H9 (cell line): ENCODE measurements around the gene PLD4. TPM values are rescaled to one million over a fixed set of nuclear protein-coding genes. Genes with fewer than 3 reads are reported as not detected.
"Not testable (repeated sequence)": the region's sequence is repeated elsewhere in the genome, so short reads cannot be mapped to it uniquely, and the experiment has no call there.

Source experiments
- DNase-seq: peaks from one replicate; pipeline ENCODE4 v3.0.0-alpha.2; 2017
- H2AFZ ChIP-seq: one replicate; pipeline ENCODE4 v1.6.1; 2013; ENCODE audit warnings: mild to moderate bottlenecking, low read length, control low read depth, moderate library complexity
- H2AK5ac ChIP-seq: 2 replicates; pipeline ENCODE4 v1.6.1; 2013; ENCODE audit warnings: low read length, control low read depth, mixed read lengths; ENCODE audit not compliant: insufficient read length
- H2BK120ac ChIP-seq: one replicate; pipeline ENCODE4 v1.6.1; 2013; ENCODE audit warnings: low read depth, mild to moderate bottlenecking, low read length, control low read depth, inconsistent platforms; ENCODE audit not compliant: poor library complexity, severe bottlenecking
- H2BK12ac ChIP-seq: 2 replicates; pipeline ENCODE4 v1.6.1; 2013; ENCODE audit warnings: low read length, control low read depth, mixed read lengths, low read depth; ENCODE audit not compliant: insufficient read length
- H2BK15ac ChIP-seq: 2 replicates; pipeline ENCODE4 v1.6.1; 2013; ENCODE audit warnings: low read depth, low read length, control low read depth
- H2BK20ac ChIP-seq: one replicate; pipeline ENCODE4 v1.6.1; 2013; ENCODE audit warnings: low read depth, mild to moderate bottlenecking, low read length, control low read depth, inconsistent platforms; ENCODE audit not compliant: poor library complexity, severe bottlenecking
- H2BK5ac ChIP-seq: 2 replicates; pipeline ENCODE4 v1.6.1; 2013; ENCODE audit warnings: low read length, control low read depth, mixed read lengths; ENCODE audit not compliant: insufficient read length
- H3K14ac ChIP-seq: 2 replicates; pipeline ENCODE4 v1.6.1; 2013; ENCODE audit warnings: low read length, control low read depth; ENCODE audit not compliant: insufficient read depth
- H3K18ac ChIP-seq: 2 replicates; pipeline ENCODE4 v1.6.1; 2013; ENCODE audit warnings: low read depth, mild to moderate bottlenecking, mixed read lengths, low read length, control low read depth; ENCODE audit not compliant: insufficient read length
- H3K23ac ChIP-seq: 2 replicates; pipeline ENCODE4 v1.6.1; 2013; ENCODE audit warnings: low read length, control low read depth, mixed read lengths, low read depth; ENCODE audit not compliant: insufficient read length
- H3K23me2 ChIP-seq: 2 replicates; pipeline ENCODE4 v1.6.1; 2013; ENCODE audit warnings: low read depth, mild to moderate bottlenecking, mixed read lengths, low read length, control low read depth; ENCODE audit not compliant: insufficient read length, poor library complexity, severe bottlenecking
- H3K27ac ChIP-seq: 2 replicates; pipeline ENCODE4 v1.5.1; 2013; ENCODE audit warnings: low read length, control low read depth, mixed read lengths, low read depth; ENCODE audit not compliant: insufficient read length
- H3K27me3 ChIP-seq: 2 replicates; pipeline ENCODE4 v1.6.1; 2013; ENCODE audit warnings: low read length, control low read depth, inconsistent platforms; ENCODE audit not compliant: insufficient read depth
- H3K4ac ChIP-seq: 2 replicates; pipeline ENCODE4 v1.6.1; 2013; ENCODE audit warnings: low read depth, mild to moderate bottlenecking, control low read depth, inconsistent platforms, low read length, moderate library complexity
- H3K4me1 ChIP-seq: 2 replicates; pipeline ENCODE4 v1.6.1; 2013; ENCODE audit warnings: low read length, control low read depth, inconsistent platforms; ENCODE audit not compliant: insufficient read depth
- H3K4me2 ChIP-seq: 2 replicates; pipeline ENCODE4 v1.6.1; 2013; ENCODE audit warnings: low read length, control low read depth, mixed read lengths; ENCODE audit not compliant: insufficient read length, insufficient read depth
- H3K56ac ChIP-seq: 2 replicates; pipeline ENCODE4 v1.6.1; 2013; ENCODE audit warnings: low read depth, mild to moderate bottlenecking, mixed read lengths, low read length, control low read depth; ENCODE audit not compliant: insufficient read length
- H3K79me1 ChIP-seq: 2 replicates; pipeline ENCODE4 v1.6.1; 2013; ENCODE audit warnings: low read depth, mild to moderate bottlenecking, moderate library complexity, low read length, control low read depth, inconsistent platforms; ENCODE audit not compliant: insufficient read depth, poor library complexity, severe bottlenecking
- H3K79me2 ChIP-seq: 2 replicates; pipeline ENCODE4 v1.6.1; 2013; ENCODE audit warnings: low read length, control low read depth, inconsistent platforms; ENCODE audit not compliant: insufficient read depth
- H3K9ac ChIP-seq: 2 replicates; pipeline ENCODE4 v1.6.1; 2013; ENCODE audit warnings: low read length, control low read depth, mixed read lengths; ENCODE audit not compliant: insufficient read length; ENCODE audit errors: extremely low read depth
- H3K9me3 ChIP-seq: one replicate; pipeline ENCODE4 v1.6.1; 2013; ENCODE audit warnings: low read depth, low read length, inconsistent platforms; ENCODE audit not compliant: control insufficient read depth
- H3T11ph ChIP-seq: one replicate; pipeline ENCODE4 v1.6.1; 2013; ENCODE audit warnings: mild to moderate bottlenecking, low read length, control low read depth, inconsistent platforms
- H4K20me1 ChIP-seq: one replicate; pipeline ENCODE4 v1.6.1; 2013; ENCODE audit not compliant: control insufficient read depth, insufficient read length, insufficient read depth
- H4K5ac ChIP-seq: 2 replicates; pipeline ENCODE4 v1.6.1; 2013; ENCODE audit warnings: low read depth, mild to moderate bottlenecking, mixed read lengths, low read length, control low read depth; ENCODE audit not compliant: insufficient read length
- H4K8ac ChIP-seq: replicated peaks from 2 replicates; pipeline ENCODE4 v1.6.1; 2013; ENCODE audit warnings: low read length, control low read depth, mixed read lengths, low read depth; ENCODE audit not compliant: insufficient read length
- H4K91ac ChIP-seq: 2 replicates; pipeline ENCODE4 v1.6.1; 2013; ENCODE audit warnings: low read depth, mild to moderate bottlenecking, moderate library complexity, mixed read lengths, low read length, control low read depth; ENCODE audit not compliant: insufficient read length
- H3K27ac Mint-ChIP-seq, 3 experiments: 2 replicates in 2 of 3; 3 replicates in 1 of 3; pipeline ENCODE4 v1.8.0; 2020 to 2021; ENCODE audit warnings: mixed read lengths in 3 of 3, mild to moderate bottlenecking in 1 of 3, moderate library complexity in 1 of 3
- H3K27me3 Mint-ChIP-seq: 2 replicates; pipeline ENCODE4 v1.8.0; 2021; ENCODE audit warnings: low read depth, mild to moderate bottlenecking, moderate library complexity, mixed read lengths
- H3K36me3 Mint-ChIP-seq, 3 experiments: 2 replicates in 2 of 3; 3 replicates in 1 of 3; pipeline ENCODE4 v1.8.0; 2020 to 2021; ENCODE audit warnings: low read depth in 3 of 3, mixed read lengths in 3 of 3; ENCODE audit not compliant: insufficient read depth in 1 of 3
- H3K4me1 Mint-ChIP-seq, 2 experiments: 2 replicates each; pipeline ENCODE4 v1.8.0; 2020; ENCODE audit warnings: mixed read lengths in 2 of 2
- H3K4me3 Mint-ChIP-seq, 2 experiments: 2 replicates in 1 of 2; 3 replicates in 1 of 2; pipeline ENCODE4 v1.8.0; 2020 to 2021; ENCODE audit warnings: mild to moderate bottlenecking in 2 of 2, mixed read lengths in 2 of 2, moderate library complexity in 1 of 2
- H3K9me3 Mint-ChIP-seq, 2 experiments: 2 replicates in 1 of 2; 3 replicates in 1 of 2; pipeline ENCODE4 v1.8.0; 2020; ENCODE audit warnings: mild to moderate bottlenecking in 2 of 2, mixed read lengths in 2 of 2, moderate library complexity in 1 of 2
- WGBS: extraction: QIAGEN DNeasy Blood & Tissue Kit; methylation state at CpG from one replicate; pipeline ENCODE4 v1.1.7; 2013; ENCODE audit warnings: missing lambda C conversion rate, low lambda C conversion rate, mixed read lengths; ENCODE audit not compliant: insufficient read length; ENCODE audit errors: extremely low coverage; 5-methylcytosine and 5-hydroxymethylcytosine counted together
- total RNA-seq: library from RNA; stranded (reverse); gene quantifications from 2 replicates; pipeline ENCODE4 v1.2.1, GENCODE V29; 2021
- TF ChIP-seq, protein P1 (sequence below): fragments of 200-600 bp; sonication (generic); conservative IDR thresholded peaks from 3 replicates; pipeline ENCODE4 v1.8.0; 2021; ENCODE audit warnings: antibody characterized with exemption, mild to moderate bottlenecking

Gene PLD4
- total RNA-seq, 1 experiment from 2014 or later: not detected

DNA sequence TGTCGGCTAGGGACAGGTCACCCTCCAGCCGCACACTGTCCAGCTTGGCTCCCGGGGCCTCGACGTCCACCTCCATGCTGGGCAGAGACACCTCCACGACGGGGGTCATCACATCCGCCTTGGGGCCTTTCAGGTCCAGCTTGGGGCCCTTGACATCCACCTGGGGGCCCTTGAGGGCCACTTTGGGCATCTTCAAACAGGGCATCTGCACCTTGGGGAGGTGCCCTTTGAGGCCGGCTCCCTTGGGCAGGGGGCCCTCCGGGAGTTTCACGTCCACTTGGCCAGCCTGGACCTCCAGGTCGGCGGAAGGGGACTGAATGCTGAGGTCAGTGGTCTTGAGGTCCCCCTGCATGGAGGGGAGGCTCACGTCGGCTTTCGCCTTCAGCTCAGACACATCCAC lies 17.9 kb downstream of the PLD4 start:
- H3K23ac ChIP-seq: no peak overlapping the region
- H2AFZ ChIP-seq: no peak overlapping the region
- H3K4me1 ChIP-seq: no peaks in the 10 kb centered on the region
- no peak overlapping the region for H2BK12ac ChIP-seq
- no peak overlapping the region for H3K18ac ChIP-seq
- no CpG with 5 or more reads among the region's 16 CpGs for WGBS
- H3K14ac ChIP-seq: no peak overlapping the region
- no peak overlapping the region for H3K56ac ChIP-seq
- H3K4me2 ChIP-seq: no peak overlapping the region
- no peak overlapping the region for H2BK5ac ChIP-seq
- H4K8ac ChIP-seq: no peak overlapping the region
- H3K4me1 Mint-ChIP-seq: no peaks in the 10 kb centered on the region
- no peak overlapping the region for H3K4me3 Mint-ChIP-seq
- no peak overlapping the region for H3K27ac ChIP-seq
- no peak overlapping the region for H3K4ac ChIP-seq
- H2BK20ac ChIP-seq: no peak overlapping the region
- H3T11ph ChIP-seq: no peak overlapping the region
- no peak overlapping the region for H4K91ac ChIP-seq
- H4K5ac ChIP-seq: no peak overlapping the region
- H3K79me1 ChIP-seq: no peaks in the 10 kb centered on the region
- H2BK15ac ChIP-seq: no peak overlapping the region
- no peak overlapping the region for H2AK5ac ChIP-seq
- H3K27me3 Mint-ChIP-seq: peaks cover 36% of the 10 kb centered on the region
- H3K36me3 Mint-ChIP-seq: no peaks in the 10 kb centered on the region
- DNase-seq: no peak
- TF ChIP-seq, protein P1, sequence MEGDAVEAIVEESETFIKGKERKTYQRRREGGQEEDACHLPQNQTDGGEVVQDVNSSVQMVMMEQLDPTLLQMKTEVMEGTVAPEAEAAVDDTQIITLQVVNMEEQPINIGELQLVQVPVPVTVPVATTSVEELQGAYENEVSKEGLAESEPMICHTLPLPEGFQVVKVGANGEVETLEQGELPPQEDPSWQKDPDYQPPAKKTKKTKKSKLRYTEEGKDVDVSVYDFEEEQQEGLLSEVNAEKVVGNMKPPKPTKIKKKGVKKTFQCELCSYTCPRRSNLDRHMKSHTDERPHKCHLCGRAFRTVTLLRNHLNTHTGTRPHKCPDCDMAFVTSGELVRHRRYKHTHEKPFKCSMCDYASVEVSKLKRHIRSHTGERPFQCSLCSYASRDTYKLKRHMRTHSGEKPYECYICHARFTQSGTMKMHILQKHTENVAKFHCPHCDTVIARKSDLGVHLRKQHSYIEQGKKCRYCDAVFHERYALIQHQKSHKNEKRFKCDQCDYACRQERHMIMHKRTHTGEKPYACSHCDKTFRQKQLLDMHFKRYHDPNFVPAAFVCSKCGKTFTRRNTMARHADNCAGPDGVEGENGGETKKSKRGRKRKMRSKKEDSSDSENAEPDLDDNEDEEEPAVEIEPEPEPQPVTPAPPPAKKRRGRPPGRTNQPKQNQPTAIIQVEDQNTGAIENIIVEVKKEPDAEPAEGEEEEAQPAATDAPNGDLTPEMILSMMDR: no peak
- H3K79me2 ChIP-seq: no peaks in the 10 kb centered on the region
- H3K23me2 ChIP-seq: no peaks in the 10 kb centered on the region
- H3K27ac Mint-ChIP-seq: no peak overlapping the region
- no peak overlapping the region for H2BK120ac ChIP-seq
- no peaks in the 10 kb centered on the region; the same call in 1 of the 2 replicates for H3K27me3 ChIP-seq
- H4K20me1 ChIP-seq: no peaks in the 10 kb centered on the region
- peaks cover 0 to 21% of the 10 kb centered on the region in 2 experiments; a peak in 3 of 5 replicates for H3K9me3 Mint-ChIP-seq
- no peaks in the 10 kb centered on the region for H3K9me3 ChIP-seq
- no peak overlapping the region for H3K9ac ChIP-seq

DNA sequence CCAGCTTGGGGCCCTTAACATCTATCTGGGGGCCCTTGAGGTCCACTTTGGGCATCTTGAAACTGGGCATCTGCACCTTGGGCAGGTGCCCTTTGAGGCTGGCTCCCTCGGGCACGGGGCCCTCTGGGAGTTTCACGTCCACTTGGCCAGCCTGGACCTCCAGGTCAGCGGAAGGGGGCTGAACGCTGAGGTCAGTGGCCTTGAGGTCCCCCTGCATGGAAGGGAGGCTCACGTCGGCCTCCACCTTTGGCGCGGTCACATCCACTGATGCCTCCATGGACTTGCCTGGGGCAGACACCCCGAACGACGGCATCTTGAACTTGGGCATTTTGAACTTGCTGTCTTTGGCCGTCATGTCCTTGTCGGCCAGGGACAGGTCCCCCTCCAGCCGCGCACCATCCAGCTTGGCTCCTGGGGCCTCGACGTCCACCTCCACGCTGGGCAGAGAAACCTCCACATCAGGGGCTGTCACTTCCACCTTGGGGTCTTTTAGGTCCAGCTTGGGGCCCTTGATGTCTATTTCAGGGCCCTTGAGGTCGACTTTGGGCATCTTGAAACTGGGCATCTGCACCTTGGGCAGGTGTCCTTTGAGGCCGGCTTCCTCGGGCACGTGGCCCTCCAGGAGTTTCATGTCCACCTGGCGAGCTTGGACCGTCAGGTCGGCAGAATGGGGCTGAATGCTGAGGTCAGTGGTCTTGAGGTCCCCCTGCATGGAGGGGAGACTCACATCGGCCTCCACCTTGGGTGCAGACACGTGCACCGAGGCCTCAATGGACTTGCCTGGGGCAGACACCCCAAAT lies 18.7 kb downstream of the PLD4 start:
- peaks cover 28% of the 10 kb centered on the region for H3K27me3 Mint-ChIP-seq
- H3K9me3 ChIP-seq, H2BK15ac ChIP-seq, H2AFZ ChIP-seq, H3K4me1 ChIP-seq, H3K4ac ChIP-seq, H3K4me2 ChIP-seq, H4K20me1 ChIP-seq, H4K8ac ChIP-seq, H2AK5ac ChIP-seq, H3K79me1 ChIP-seq, H3K18ac ChIP-seq, H3K9ac ChIP-seq, DNase-seq, H3K27ac Mint-ChIP-seq, H3K4me3 Mint-ChIP-seq, H2BK20ac ChIP-seq, H3K4me1 Mint-ChIP-seq, H3K27me3 ChIP-seq, H2BK120ac ChIP-seq, H3K27ac ChIP-seq, H3K79me2 ChIP-seq, H2BK12ac ChIP-seq, H4K5ac ChIP-seq, H3T11ph ChIP-seq, H4K91ac ChIP-seq, H3K56ac ChIP-seq, H3K23ac ChIP-seq, H2BK5ac ChIP-seq, H3K23me2 ChIP-seq, H3K14ac ChIP-seq, H3K36me3 Mint-ChIP-seq: not testable (repeated sequence)
- no CpG with 5 or more reads among the region's 29 CpGs for WGBS
- peaks cover 0 to 19% of the 10 kb centered on the region in 2 experiments; a peak in 2 of 5 replicates for H3K9me3 Mint-ChIP-seq
